ENCODE measurements around the gene CD101. TPM values are rescaled to one million over a fixed set of nuclear protein-coding genes. Genes with fewer than 3 reads are reported as not detected.

Gene CD101
- total and polyA plus RNA-seq, 10 donors: 1.0 to 15.9 (median 6.8) TPM

DNA sequence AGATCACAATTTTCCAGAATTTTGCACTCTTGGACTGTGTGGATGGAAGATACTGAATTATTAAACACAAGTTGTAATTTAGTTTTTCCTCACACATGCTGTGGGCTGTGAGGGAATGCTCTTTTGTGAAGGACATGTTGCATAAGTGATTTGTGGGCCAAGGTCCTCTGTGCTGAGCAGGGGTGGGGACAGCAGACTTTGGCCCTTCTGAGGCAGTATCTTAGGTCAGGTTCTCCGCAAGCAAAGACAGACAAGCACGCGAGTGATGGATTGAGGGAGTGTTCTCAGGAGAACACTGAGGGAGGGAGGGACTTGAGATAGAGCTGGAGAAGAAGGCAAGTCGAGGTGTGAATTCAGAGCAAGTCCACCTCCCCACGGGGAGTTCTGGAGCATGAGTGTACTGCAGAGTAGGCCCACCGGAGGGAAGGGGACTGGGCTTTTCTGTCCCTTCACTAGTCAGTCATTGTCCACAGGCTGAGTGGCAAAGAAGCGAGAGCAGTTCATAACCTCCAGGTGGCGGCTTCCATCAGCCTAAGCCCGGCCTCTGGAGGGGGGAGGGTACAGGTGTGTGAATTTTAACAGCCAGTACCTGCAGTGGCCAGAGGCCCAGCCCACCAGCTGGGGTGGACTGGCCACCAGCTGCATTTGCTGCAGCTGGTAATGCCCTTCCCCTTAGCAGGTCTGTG is 19.1 kb upstream of the CD101 start:
- H3K9me3 ChIP-seq: no peaks in the 10 kb centered on the region
- no peak for DNase-seq
- intact Hi-C loops (cut with DNase I; ENCODE audit: low total_unique reads): no loop called here
- no peaks in the 10 kb centered on the region for H3K36me3 ChIP-seq
- H3K27me3 ChIP-seq (replicated peaks in 1 of 7): no peaks in the 10 kb centered on the region
- H3K27ac ChIP-seq: no peak overlapping the region
- TF ChIP-seq, protein P1, sequence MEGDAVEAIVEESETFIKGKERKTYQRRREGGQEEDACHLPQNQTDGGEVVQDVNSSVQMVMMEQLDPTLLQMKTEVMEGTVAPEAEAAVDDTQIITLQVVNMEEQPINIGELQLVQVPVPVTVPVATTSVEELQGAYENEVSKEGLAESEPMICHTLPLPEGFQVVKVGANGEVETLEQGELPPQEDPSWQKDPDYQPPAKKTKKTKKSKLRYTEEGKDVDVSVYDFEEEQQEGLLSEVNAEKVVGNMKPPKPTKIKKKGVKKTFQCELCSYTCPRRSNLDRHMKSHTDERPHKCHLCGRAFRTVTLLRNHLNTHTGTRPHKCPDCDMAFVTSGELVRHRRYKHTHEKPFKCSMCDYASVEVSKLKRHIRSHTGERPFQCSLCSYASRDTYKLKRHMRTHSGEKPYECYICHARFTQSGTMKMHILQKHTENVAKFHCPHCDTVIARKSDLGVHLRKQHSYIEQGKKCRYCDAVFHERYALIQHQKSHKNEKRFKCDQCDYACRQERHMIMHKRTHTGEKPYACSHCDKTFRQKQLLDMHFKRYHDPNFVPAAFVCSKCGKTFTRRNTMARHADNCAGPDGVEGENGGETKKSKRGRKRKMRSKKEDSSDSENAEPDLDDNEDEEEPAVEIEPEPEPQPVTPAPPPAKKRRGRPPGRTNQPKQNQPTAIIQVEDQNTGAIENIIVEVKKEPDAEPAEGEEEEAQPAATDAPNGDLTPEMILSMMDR (IDR thresholded peaks at IDR 0.05 in 8 of 11, conservative IDR thresholded peaks at IDR 0.05 in 3 of 11): no peak
- TF ChIP-seq POLR2AphosphoS5 (IDR thresholded peaks at IDR 0.05): no peak
- TF ChIP-seq POLR2A (IDR thresholded peaks at IDR 0.05): no peak
- H3K4me1 ChIP-seq: peaks cover 0 to 20% (median 0%) of the 10 kb centered on the region in 6 donors
- no peak overlapping the region for H3K4me3 ChIP-seq
- WGBS, 5 donors: 82 to 91% (median 83%) methylated on average over 8 to 9 of the region's 9 CpGs

DNA sequence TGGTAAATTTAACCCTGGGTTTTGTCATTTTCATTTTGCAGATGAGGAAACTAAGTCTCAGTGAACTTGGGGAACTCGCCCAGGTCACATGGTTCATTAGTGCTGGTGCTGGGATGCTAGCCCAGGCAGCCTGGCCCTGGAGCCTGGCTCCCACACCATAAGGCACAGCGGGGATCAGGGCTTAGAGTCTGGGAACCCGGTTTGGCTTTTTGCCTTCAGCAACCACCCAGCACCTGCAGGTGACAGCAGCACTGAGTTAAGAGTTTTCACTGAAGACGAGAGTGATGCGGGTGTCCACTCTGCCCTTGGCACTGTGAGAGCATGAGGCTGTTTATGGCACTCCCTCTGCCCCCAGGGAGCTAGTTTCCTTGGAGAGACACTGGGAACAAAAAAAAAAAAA is 18.4 kb upstream of the CD101 start:
- 73 to 91% (median 79%) methylated on average over 5 of the region's 5 CpGs for WGBS, 5 donors
- no peaks in the 10 kb centered on the region for H3K27me3 ChIP-seq (replicated peaks in 1 of 7)
- peaks cover 0 to 22% (median 0%) of the 10 kb centered on the region in 6 donors for H3K4me1 ChIP-seq
- no peak for DNase-seq
- no peak overlapping the region for H3K27ac ChIP-seq
- no peak overlapping the region for H3K4me3 ChIP-seq
- no peaks in the 10 kb centered on the region for H3K36me3 ChIP-seq
- intact Hi-C loops (cut with DNase I; ENCODE audit: low total_unique reads): no loop called here
- H3K9me3 ChIP-seq: no peaks in the 10 kb centered on the region
- TF ChIP-seq, protein P1 (IDR thresholded peaks at IDR 0.05 in 8 of 11, conservative IDR thresholded peaks at IDR 0.05 in 3 of 11): no peak

DNA sequence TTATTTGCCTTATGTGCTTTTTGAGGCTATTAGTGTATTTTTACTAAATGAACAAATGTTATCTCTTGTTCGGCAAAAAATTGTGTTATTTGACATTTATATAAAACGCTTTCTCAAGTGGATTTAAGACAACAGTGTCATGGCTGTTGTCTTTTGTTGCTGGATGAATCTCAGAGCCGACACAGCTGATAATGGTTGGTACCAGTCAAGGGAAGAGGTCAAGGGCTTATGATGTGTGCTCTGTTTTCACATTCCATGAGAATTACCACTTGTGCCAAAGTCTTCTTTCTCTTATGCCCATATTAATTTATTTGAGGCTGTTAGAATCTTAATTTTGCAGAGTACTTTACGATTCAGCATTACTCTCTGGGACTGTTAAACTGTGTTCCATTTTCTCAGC is 17.9 kb upstream of the CD101 start:
- H3K36me3 ChIP-seq: no peaks in the 10 kb centered on the region
- intact Hi-C loops (cut with DNase I; ENCODE audit: low total_unique reads): no loop called here
- H3K27ac ChIP-seq: no peak overlapping the region
- H3K4me3 ChIP-seq: no peak overlapping the region
- no peaks in the 10 kb centered on the region for H3K9me3 ChIP-seq
- WGBS, 5 donors: 66 to 84% (median 78%) methylated on average over 4 of the region's 4 CpGs
- H3K27me3 ChIP-seq (replicated peaks in 1 of 7): no peaks in the 10 kb centered on the region
- DNase-seq: no peak
- H3K4me1 ChIP-seq: peaks cover 0 to 22% (median 0%) of the 10 kb centered on the region in 6 donors
- TF ChIP-seq POLR2A (IDR thresholded peaks at IDR 0.05) (no peak), POLR2AphosphoS5 (IDR thresholded peaks at IDR 0.05) (no peak)
- TF ChIP-seq, protein P1 (IDR thresholded peaks at IDR 0.05 in 8 of 11, conservative IDR thresholded peaks at IDR 0.05 in 3 of 11): no peak

DNA sequence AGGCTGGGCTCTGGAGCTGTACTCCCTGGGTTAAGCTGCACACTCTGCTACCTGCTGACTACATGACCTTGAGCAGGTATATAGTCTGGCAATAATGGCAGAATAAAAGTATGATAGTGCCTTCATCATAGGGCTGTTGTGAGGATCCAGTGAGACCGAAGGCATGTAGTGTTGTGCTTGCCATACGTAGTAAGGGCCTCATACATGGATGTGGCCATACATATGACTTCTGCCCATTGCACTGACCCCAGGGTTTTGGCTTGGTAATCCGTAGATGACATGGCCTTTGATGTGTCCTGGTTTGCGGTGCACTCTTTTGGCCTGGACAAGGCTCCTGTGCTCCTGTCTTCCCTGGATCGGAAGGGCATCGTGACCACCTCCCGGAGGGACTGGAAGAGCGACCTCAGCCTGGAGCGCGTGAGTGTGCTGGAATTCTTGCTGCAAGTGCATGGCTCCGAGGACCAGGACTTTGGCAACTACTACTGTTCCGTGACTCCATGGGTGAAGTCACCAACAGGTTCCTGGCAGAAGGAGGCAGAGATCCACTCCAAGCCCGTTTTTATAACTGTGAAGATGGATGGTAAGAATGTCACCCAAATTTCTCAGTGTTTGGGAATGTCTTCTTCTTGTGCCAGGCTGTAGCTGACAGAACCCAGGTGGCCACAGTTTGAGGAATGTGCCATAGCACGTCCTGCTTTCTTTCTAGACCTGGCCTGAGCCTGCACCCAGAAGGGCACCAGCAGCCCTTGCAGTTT is 17.0 kb upstream of the CD101 start:
- intact Hi-C loops (cut with DNase I; ENCODE audit: low total_unique reads): no loop called here

More for the DNA sequence above, 17.0 kb upstream of the CD101 start:
- no peaks in the 10 kb centered on the region for H3K27me3 ChIP-seq (replicated peaks in 1 of 7)
- no peak overlapping the region for H3K4me3 ChIP-seq
- no peak for DNase-seq
- TF ChIP-seq, protein P1 (IDR thresholded peaks at IDR 0.05 in 8 of 11, conservative IDR thresholded peaks at IDR 0.05 in 3 of 11): no peak
- TF ChIP-seq POLR2AphosphoS5 (IDR thresholded peaks at IDR 0.05): no peak
- WGBS, 5 donors: 89 to 98% (median 95%) methylated on average over 10 to 14 of the region's 14 CpGs
- no peaks in the 10 kb centered on the region for H3K9me3 ChIP-seq
- peaks cover 0 to 22% (median 0%) of the 10 kb centered on the region in 6 donors for H3K4me1 ChIP-seq
- H3K36me3 ChIP-seq: no peaks in the 10 kb centered on the region
- H3K27ac ChIP-seq: no peak overlapping the region

Data from spleen (tissue), 11 donors.